ENCODE results near the gene BAD. TPM values are rescaled to one million over a fixed set of nuclear protein-coding genes. Genes with fewer than 3 reads are reported as not detected.
"Not testable (repeated sequence)": the region's sequence is repeated elsewhere in the genome, so short reads cannot be mapped to it uniquely, and the experiment has no call there.

BAD gene
- 39.6 TPM for polyA plus RNA-seq
- long read RNA-seq, donor 1, transcript BAD-201 (4 exons, 929 nt), result major isoform, 6 of 10 reads
- long read RNA-seq, donor 1, partial matches to known transcripts, result 0 of 10 reads
- long read RNA-seq, donor 1, other reads (novel, unspliced or antisense), result 0 of 10 reads
- long read RNA-seq, donor 2, transcript BAD-201 (4 exons, 929 nt), result major isoform, 34 of 45 reads
- long read RNA-seq, donor 2, partial matches to known transcripts, result 6 of 45 reads
- long read RNA-seq, donor 2, other reads (novel, unspliced or antisense), result 0 of 45 reads
- long read RNA-seq, donor 3, result 0 reads
- long read RNA-seq, donor 4, partial matches to known transcripts, result 0 of 3 reads
- long read RNA-seq, donor 4, other reads (novel, unspliced or antisense), result 0 of 3 reads
- long read RNA-seq, donor 5, transcript BAD-201 (4 exons, 929 nt), result major isoform, 14 of 17 reads
- long read RNA-seq, donor 5, partial matches to known transcripts, result 0 of 17 reads
- long read RNA-seq, donor 5, other reads (novel, unspliced or antisense), result 0 of 17 reads
- long read RNA-seq, donor 6, transcript BAD-201 (4 exons, 929 nt), result major isoform, 19 of 30 reads
- long read RNA-seq, donor 6, transcript BAD-203 (3 exons, 1,157 nt), result minor isoform, 10 of 30 reads
- long read RNA-seq, donor 6, partial matches to known transcripts, result 0 of 30 reads
- long read RNA-seq, donor 6, other reads (novel, unspliced or antisense), result 0 of 30 reads
- long read RNA-seq, donor 7, transcript BAD-201 (4 exons, 929 nt), result minor isoform, 8 of 21 reads
- long read RNA-seq, donor 7, transcript BAD-203 (3 exons, 1,157 nt), result major isoform, 12 of 21 reads
- long read RNA-seq, donor 7, partial matches to known transcripts, result 0 of 21 reads
- long read RNA-seq, donor 7, other reads (novel, unspliced or antisense), result 0 of 21 reads
- long read RNA-seq, donor 8, transcript BAD-203 (3 exons, 1,157 nt), result minor isoform, 11 of 49 reads
- long read RNA-seq, donor 8, transcript BAD-201 (4 exons, 929 nt), result major isoform, 27 of 49 reads
- long read RNA-seq, donor 8, partial matches to known transcripts, result 9 of 49 reads
- long read RNA-seq, donor 8, other reads (novel, unspliced or antisense), result 0 of 49 reads
- long read RNA-seq, donor 9, transcript BAD-201 (4 exons, 929 nt), result major isoform, 25 of 37 reads
- long read RNA-seq, donor 9, transcript BAD-203 (3 exons, 1,157 nt), result minor isoform, 11 of 37 reads
- long read RNA-seq, donor 9, partial matches to known transcripts, result 0 of 37 reads
- long read RNA-seq, donor 9, other reads (novel, unspliced or antisense), result 0 of 37 reads
- long read RNA-seq, donor 10, transcript BAD-201 (4 exons, 929 nt), result major isoform, 19 of 27 reads
- long read RNA-seq, donor 10, transcript BAD-203 (3 exons, 1,157 nt), result minor isoform, 6 of 27 reads
- long read RNA-seq, donor 10, partial matches to known transcripts, result 0 of 27 reads
- long read RNA-seq, donor 10, other reads (novel, unspliced or antisense), result 0 of 27 reads
- long read RNA-seq, donor 11, transcript BAD-201 (4 exons, 929 nt), result major isoform, 13 of 23 reads
- long read RNA-seq, donor 11, transcript BAD-203 (3 exons, 1,157 nt), result minor isoform, 7 of 23 reads
- long read RNA-seq, donor 11, partial matches to known transcripts, result 0 of 23 reads
- long read RNA-seq, donor 11, other reads (novel, unspliced or antisense), result 0 of 23 reads

GRCh38 chr11:64284048-64284961, at the start of gene BAD:
Gene BAD, minus strand, starts transcription at chr11:64284665. Its CDS starts 297 bp downstream, at chr11:64284368.
- DNase-seq, result peak; percentile 93 to 96
- Histone ChIP-seq H3K27ac (ENCODE audit: low read length) (peak within 1 kb of the TSS; percentile 94), H3K27me3 (ENCODE audit: control insufficient read depth, insufficient read depth, low read length) (no peaks in the 10 kb centered on the region), H3K4me1 (ENCODE audit: control insufficient read depth, insufficient read depth, low read length) (peaks cover 17% of the 10 kb centered on the region), H3K4me3 (ENCODE audit: low read length) (peak within 1 kb of the TSS; percentile 76), H3K36me3 (ENCODE audit: control insufficient read depth, insufficient read depth, low read length) (peaks cover 7% of the 10 kb centered on the region), H3K9me3 (ENCODE audit: control insufficient read depth, low read depth, low read length) (no peaks in the 10 kb centered on the region)
- no CpG with 5 or more reads among the region's 44 CpGs for WGBS (ENCODE audit: insufficient coverage, low lambda C conversion rate)

GRCh38 chr11:64333556-64333955, 49.1 kb upstream of the BAD start:
- H3K9me3 ChIP-seq (ENCODE audit: control insufficient read depth, low read depth, low read length), result no peaks in the 10 kb centered on the region
- H3K36me3 ChIP-seq (ENCODE audit: control insufficient read depth, insufficient read depth, low read length), result no peaks in the 10 kb centered on the region
- DNase-seq, result no peak
- no CpG with 5 or more reads among the region's 8 CpGs for WGBS (ENCODE audit: insufficient coverage, low lambda C conversion rate)
- H3K27me3 ChIP-seq (ENCODE audit: control insufficient read depth, insufficient read depth, low read length), result no peaks in the 10 kb centered on the region
- H3K27ac ChIP-seq (ENCODE audit: low read length), result no peak overlapping the region
- H3K4me3 ChIP-seq (ENCODE audit: low read length), result no peak overlapping the region
- peaks cover 26% of the 10 kb centered on the region for H3K4me1 ChIP-seq (ENCODE audit: control insufficient read depth, insufficient read depth, low read length)

DNA sequence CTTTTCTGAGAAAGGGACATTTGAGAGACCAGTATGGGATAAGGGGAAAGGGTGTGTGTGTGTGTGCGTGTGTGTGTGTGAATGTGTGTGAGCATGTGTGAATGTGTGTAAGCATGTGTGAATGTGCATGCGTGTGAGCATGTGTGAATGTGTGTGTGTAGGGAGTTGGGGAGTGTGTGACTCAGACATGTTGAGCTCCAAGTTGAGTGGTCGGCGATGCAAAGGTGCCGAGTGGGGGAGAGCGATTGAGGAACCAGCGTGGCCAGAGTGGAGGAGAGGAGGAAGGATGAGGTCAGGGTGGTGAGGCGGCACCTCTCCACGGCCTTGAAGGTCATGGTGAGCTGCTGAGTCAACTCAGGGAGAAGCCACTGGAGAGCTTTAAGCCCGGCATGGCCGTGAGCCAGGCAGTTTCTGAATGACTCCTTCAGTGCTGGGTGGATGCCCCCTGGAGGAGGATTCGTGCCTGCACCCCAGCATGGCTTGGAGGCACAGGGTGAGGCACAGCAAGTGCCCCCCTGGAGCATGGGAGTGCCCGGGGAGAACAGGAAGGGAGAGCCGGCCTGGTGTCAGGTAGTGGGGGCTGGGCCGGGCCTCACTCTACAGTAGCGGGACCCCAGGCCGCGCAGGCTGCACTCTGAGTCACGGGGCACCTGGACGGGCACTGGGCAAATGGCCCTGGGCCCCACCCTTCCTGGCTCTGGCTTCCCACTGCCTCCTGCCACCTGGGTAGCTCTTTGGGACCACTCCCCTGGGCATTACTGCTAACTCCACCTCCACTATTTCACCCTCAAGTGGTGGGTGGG, 47.3 kb upstream of the BAD start:
- Histone ChIP-seq H3K4me1 (ENCODE audit: control insufficient read depth, insufficient read depth, low read length) (peaks cover 26% of the 10 kb centered on the region), H3K9me3 (ENCODE audit: control insufficient read depth, low read depth, low read length) (no peaks in the 10 kb centered on the region), H3K4me3 (ENCODE audit: low read length) (no peak overlapping the region), H3K27ac (ENCODE audit: low read length) (no peak overlapping the region), H3K36me3 (ENCODE audit: control insufficient read depth, insufficient read depth, low read length) (no peaks in the 10 kb centered on the region), H3K27me3 (ENCODE audit: control insufficient read depth, insufficient read depth, low read length) (no peaks in the 10 kb centered on the region)
- DNase-seq, result peak; percentile 61 to 71
- WGBS (ENCODE audit: insufficient coverage, low lambda C conversion rate), result no CpG with 5 or more reads among the region's 20 CpGs

- no peak for DNase-seq
- Histone ChIP-seq H3K27ac (ENCODE audit: low read length) (no peak overlapping the region), H3K4me1 (ENCODE audit: control insufficient read depth, insufficient read depth, low read length) (peaks cover 26% of the 10 kb centered on the region), H3K9me3 (ENCODE audit: control insufficient read depth, low read depth, low read length) (no peaks in the 10 kb centered on the region), H3K36me3 (ENCODE audit: control insufficient read depth, insufficient read depth, low read length) (no peaks in the 10 kb centered on the region), H3K4me3 (ENCODE audit: low read length) (no peak overlapping the region), H3K27me3 (ENCODE audit: control insufficient read depth, insufficient read depth, low read length) (no peaks in the 10 kb centered on the region)
- WGBS (ENCODE audit: insufficient coverage, low lambda C conversion rate), result no CpG with 5 or more reads among the region's 11 CpGs
These were observed 46.4 kb upstream of the BAD start for GRCh38 chr11:64330888-64331287.

GRCh38 chr11:64327993-64328392, 43.5 kb upstream of the BAD start:
- peaks cover 18% of the 10 kb centered on the region for H3K4me1 ChIP-seq (ENCODE audit: control insufficient read depth, insufficient read depth, low read length)
- H3K9me3 ChIP-seq (ENCODE audit: control insufficient read depth, low read depth, low read length), result no peaks in the 10 kb centered on the region
- no peak for DNase-seq
- no peak overlapping the region for H3K27ac ChIP-seq (ENCODE audit: low read length)
- peaks cover 4% of the 10 kb centered on the region for H3K36me3 ChIP-seq (ENCODE audit: control insufficient read depth, insufficient read depth, low read length)
- WGBS (ENCODE audit: insufficient coverage, low lambda C conversion rate), result no CpG with 5 or more reads among the region's 3 CpGs
- H3K4me3 ChIP-seq (ENCODE audit: low read length), result no peak overlapping the region
- no peaks in the 10 kb centered on the region for H3K27me3 ChIP-seq (ENCODE audit: control insufficient read depth, insufficient read depth, low read length)

DNA sequence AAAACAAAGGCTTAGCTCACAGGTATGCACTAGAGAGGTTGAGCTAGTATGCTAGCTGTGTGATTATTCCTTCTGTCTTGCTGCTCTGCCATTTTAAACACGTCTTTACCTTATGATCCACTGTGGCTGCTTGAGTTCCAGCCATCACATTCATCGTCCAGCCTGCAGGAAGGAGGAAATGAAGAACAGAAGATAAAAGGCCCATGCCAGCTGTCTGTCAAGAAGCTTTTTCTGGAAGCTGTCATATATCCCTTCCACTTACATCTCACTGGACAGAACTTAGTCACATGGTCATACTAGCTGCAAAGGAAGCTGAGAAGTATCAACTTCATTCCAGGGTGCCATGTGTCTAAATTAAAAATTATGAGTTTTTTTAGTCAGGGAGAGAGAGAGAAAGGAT, 42.9 kb upstream of the BAD start:
- H3K27me3 ChIP-seq (ENCODE audit: control insufficient read depth, insufficient read depth, low read length), result no peaks in the 10 kb centered on the region
- WGBS (ENCODE audit: insufficient coverage, low lambda C conversion rate), result 100% methylated on average over 1 of the region's 2 CpGs

GRCh38 chr11:64324692-64325469, 40.4 kb upstream of the BAD start:
- Histone ChIP-seq H3K36me3 (ENCODE audit: control insufficient read depth, insufficient read depth, low read length) (peaks cover 20% of the 10 kb centered on the region), H3K27me3 (ENCODE audit: control insufficient read depth, insufficient read depth, low read length) (no peaks in the 10 kb centered on the region), H3K4me3 (ENCODE audit: low read length) (no peak overlapping the region), H3K4me1 (ENCODE audit: control insufficient read depth, insufficient read depth, low read length) (peaks cover 36% of the 10 kb centered on the region), H3K27ac (ENCODE audit: low read length) (no peak overlapping the region), H3K9me3 (ENCODE audit: control insufficient read depth, low read depth, low read length) (no peaks in the 10 kb centered on the region)
- DNase-seq, result no peak
- no CpG with 5 or more reads among the region's 11 CpGs for WGBS (ENCODE audit: insufficient coverage, low lambda C conversion rate)

More for the DNA sequence above, 42.9 kb upstream of the BAD start:
- peaks cover 10% of the 10 kb centered on the region for H3K36me3 ChIP-seq (ENCODE audit: control insufficient read depth, insufficient read depth, low read length)
- no peak overlapping the region for H3K4me3 ChIP-seq (ENCODE audit: low read length)
- H3K9me3 ChIP-seq (ENCODE audit: control insufficient read depth, low read depth, low read length), result no peaks in the 10 kb centered on the region
- H3K4me1 ChIP-seq (ENCODE audit: control insufficient read depth, insufficient read depth, low read length), result peaks cover 23% of the 10 kb centered on the region
- no peak overlapping the region for H3K27ac ChIP-seq (ENCODE audit: low read length)
- DNase-seq, result no peak

DNA sequence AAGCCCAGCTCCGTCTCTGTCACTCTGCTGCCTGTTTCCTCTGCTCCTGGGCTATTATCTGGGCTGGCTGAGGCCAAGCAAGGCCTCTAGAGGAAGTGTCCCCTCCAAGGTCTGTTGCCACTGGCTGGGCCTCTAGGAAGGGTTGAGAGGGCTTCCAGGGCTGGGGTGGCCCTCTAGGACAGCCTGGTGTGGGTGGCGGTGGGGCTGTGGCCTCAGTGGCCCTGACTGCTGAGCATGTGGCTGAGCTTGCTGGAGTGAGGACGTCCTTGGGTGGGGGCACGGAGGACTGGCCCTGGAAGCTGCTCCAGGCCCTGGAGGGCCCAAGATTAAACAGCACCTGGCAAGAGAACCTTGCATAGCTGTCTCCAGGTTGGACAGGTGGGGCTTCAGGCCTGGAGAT, 39.5 kb upstream of the BAD start:
- H3K4me3 ChIP-seq (ENCODE audit: low read length); DNase-seq; H3K27me3 ChIP-seq (ENCODE audit: control insufficient read depth, insufficient read depth, low read length); H3K27ac ChIP-seq (ENCODE audit: low read length); H3K9me3 ChIP-seq (ENCODE audit: control insufficient read depth, low read depth, low read length): not testable (repeated sequence)
- WGBS (ENCODE audit: insufficient coverage, low lambda C conversion rate), result no CpG with 5 or more reads among the region's 4 CpGs
- H3K36me3 ChIP-seq (ENCODE audit: control insufficient read depth, insufficient read depth, low read length), result peaks cover 20% of the 10 kb centered on the region
- H3K4me1 ChIP-seq (ENCODE audit: control insufficient read depth, insufficient read depth, low read length), result peaks cover 37% of the 10 kb centered on the region
